Fibroblast of lung (primary cell): ENCODE measurements around the gene TRANK1. TPM values are rescaled to one million over a fixed set of nuclear protein-coding genes. Genes with fewer than 3 reads are reported as not detected.

Experiments used
- DNase-seq, 2 donors: peaks; one replicate each; pipeline versions ENCODE4 v3.0.0 to v3.0.0-alpha.2; 2010; ENCODE audit warnings: low read depth in 2 of 2
- H2AFZ ChIP-seq: 2 replicates; pipeline ENCODE4 v1.5.1; 2012; ENCODE audit warnings: low read length, control low read depth, inconsistent platforms
- H3K27ac ChIP-seq: 2 replicates; pipeline ENCODE4 v1.5.1; 2011; ENCODE audit warnings: low read length, control low read depth; ENCODE audit not compliant: insufficient read depth
- H3K27me3 ChIP-seq: 2 replicates; pipeline ENCODE4 v1.5.1; 2011; ENCODE audit warnings: mild to moderate bottlenecking, low read length; ENCODE audit not compliant: control insufficient read depth, insufficient read depth
- H3K36me3 ChIP-seq: 2 replicates; pipeline ENCODE4 v1.5.1; 2011; ENCODE audit warnings: low read length; ENCODE audit not compliant: control insufficient read depth, insufficient read depth
- H3K4me1 ChIP-seq: 2 replicates; pipeline ENCODE4 v1.5.1; 2011; ENCODE audit warnings: low read length; ENCODE audit not compliant: control insufficient read depth, insufficient read depth; ENCODE audit errors: extremely low read depth
- H3K4me2 ChIP-seq: 2 replicates; pipeline ENCODE4 v1.5.1; 2011; ENCODE audit warnings: low read length, control low read depth; ENCODE audit not compliant: insufficient read depth; ENCODE audit errors: extremely low read depth
- H3K4me3 ChIP-seq, 4 experiments: fragments of 200-600 bp in 1 of 4; sonication (generic) in 1 of 4; replicated peaks in 1 of 4; 2 replicates each; pipeline ENCODE4 v1.5.1; 2011 to 2016; ENCODE audit warnings: low read length in 4 of 4, low read depth in 3 of 4, mild to moderate bottlenecking in 3 of 4, control low read depth in 2 of 4, inconsistent platforms in 1 of 4, mixed read lengths in 1 of 4; ENCODE audit not compliant: insufficient read depth in 1 of 4; ENCODE audit errors: control extremely low read depth in 1 of 4
- H3K79me2 ChIP-seq: 2 replicates; pipeline ENCODE4 v1.5.1; 2012; ENCODE audit warnings: mild to moderate bottlenecking, low read length, inconsistent platforms; ENCODE audit not compliant: control insufficient read depth, insufficient read depth
- H3K9ac ChIP-seq: 2 replicates; pipeline ENCODE4 v1.5.1; 2011; ENCODE audit warnings: mild to moderate bottlenecking, low read length, control low read depth; ENCODE audit not compliant: insufficient read depth
- H3K9me3 ChIP-seq: 2 replicates; pipeline ENCODE4 v1.5.1; 2012; ENCODE audit warnings: low read depth, low read length; ENCODE audit not compliant: control insufficient read depth, insufficient read depth
- H4K20me1 ChIP-seq: 2 replicates; pipeline ENCODE4 v1.5.1; 2011; ENCODE audit warnings: low read length; ENCODE audit not compliant: control insufficient read depth, insufficient read depth; ENCODE audit errors: extremely low read depth
- CTCF ChIP-seq, 2 donors: IDR thresholded peaks in 1 of 2; conservative IDR thresholded peaks in 1 of 2; 1 replicate in 1 of 2; 2 replicates in 1 of 2; pipeline ENCODE4 v1.5.1; 2011 to 2012; ENCODE audit warnings: low read length in 2 of 2, control low read depth in 1 of 2, inconsistent platforms in 1 of 2, low read depth in 1 of 2, mild to moderate bottlenecking in 1 of 2
- EZH2 ChIP-seq: IDR thresholded peaks from 2 replicates; pipeline ENCODE4 v1.5.1; 2012; ENCODE audit warnings: low read length, control low read depth, mild to moderate bottlenecking; ENCODE audit errors: missing control alignments
- polyA plus RNA-seq, 2 donors: library from polyadenylated mRNA; depleted of rRNA in 1 of 2; stranded (reverse) in 1 of 2; unstranded in 1 of 2; fragments of >200 nt; gene quantifications; 2 replicates each; pipeline ENCODE4 v1.2.1, GENCODE V29; 2011 to 2012; ENCODE audit warnings: missing spikeins in 1 of 2
- total RNA-seq: library from RNA; depleted of rRNA; stranded (reverse); fragments of >200 nt; gene quantifications from 2 replicates; pipeline ENCODE4 v1.2.1, GENCODE V29; 2014

The TRANK1 gene
- total and polyA plus RNA-seq, 2 donors (not counting 1 experiment from before 2014, with no cell fraction given), result 9.1 to 28.6 TPM

GRCh38 chr3:36923981-36924743 lies 20.7 kb downstream of the TRANK1 start:
- no peak for TF ChIP-seq EZH2
- no peak for TF ChIP-seq CTCF (conservative IDR thresholded peaks at IDR 0.05 in 1 of 2, IDR thresholded peaks at IDR 0.05 in 1 of 2; ENCODE audit: low read depth in 1 of 2, low read length in 2 of 2)
- H3K27ac ChIP-seq, result no peak overlapping the region
- H3K9me3 ChIP-seq, result no peaks in the 10 kb centered on the region
- no peak overlapping the region for H2AFZ ChIP-seq
- H3K4me3 ChIP-seq, result no peak overlapping the region
- DNase-seq, result no peak
- H3K27me3 ChIP-seq, result no peaks in the 10 kb centered on the region
- H3K36me3 ChIP-seq, result no peaks in the 10 kb centered on the region
- no peaks in the 10 kb centered on the region for H3K4me1 ChIP-seq
- no peaks in the 10 kb centered on the region for H3K79me2 ChIP-seq
- no peak overlapping the region for H3K4me2 ChIP-seq
- H4K20me1 ChIP-seq, result no peaks in the 10 kb centered on the region
- H3K9ac ChIP-seq, result no peak overlapping the region

DNA sequence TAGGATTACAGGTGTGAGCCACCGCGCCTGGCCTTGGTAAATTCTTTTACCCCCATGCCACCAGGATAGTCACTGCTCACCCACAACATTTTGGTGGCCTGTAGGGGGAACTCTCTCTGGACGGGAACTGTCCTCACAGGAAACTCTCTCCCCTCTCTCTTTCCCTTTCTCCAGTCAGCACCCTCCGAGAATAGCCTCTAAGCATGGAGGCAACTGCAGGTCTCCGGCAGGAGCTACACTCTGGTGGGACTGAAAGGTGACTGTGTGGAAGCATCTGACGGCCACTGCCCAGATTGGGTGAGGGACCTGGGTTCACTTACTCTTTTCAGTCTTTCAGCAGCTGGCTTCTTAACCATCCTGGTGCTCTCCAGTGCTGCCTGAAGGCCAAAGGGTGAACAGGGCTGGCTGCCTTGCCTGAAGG lies 21.3 kb downstream of the TRANK1 start:
- Histone ChIP-seq H2AFZ (no peak overlapping the region), H4K20me1 (no peaks in the 10 kb centered on the region), H3K4me3 (no peak overlapping the region), H3K36me3 (no peaks in the 10 kb centered on the region), H3K9ac (no peak overlapping the region), H3K9me3 (no peaks in the 10 kb centered on the region), H3K79me2 (no peaks in the 10 kb centered on the region), H3K27me3 (no peaks in the 10 kb centered on the region), H3K27ac (no peak overlapping the region), H3K4me1 (no peaks in the 10 kb centered on the region), H3K4me2 (no peak overlapping the region)
- no peak for TF ChIP-seq CTCF (conservative IDR thresholded peaks at IDR 0.05 in 1 of 2, IDR thresholded peaks at IDR 0.05 in 1 of 2; ENCODE audit: low read depth in 1 of 2, low read length in 2 of 2)
- no peak for TF ChIP-seq EZH2
- no peak for DNase-seq

DNA sequence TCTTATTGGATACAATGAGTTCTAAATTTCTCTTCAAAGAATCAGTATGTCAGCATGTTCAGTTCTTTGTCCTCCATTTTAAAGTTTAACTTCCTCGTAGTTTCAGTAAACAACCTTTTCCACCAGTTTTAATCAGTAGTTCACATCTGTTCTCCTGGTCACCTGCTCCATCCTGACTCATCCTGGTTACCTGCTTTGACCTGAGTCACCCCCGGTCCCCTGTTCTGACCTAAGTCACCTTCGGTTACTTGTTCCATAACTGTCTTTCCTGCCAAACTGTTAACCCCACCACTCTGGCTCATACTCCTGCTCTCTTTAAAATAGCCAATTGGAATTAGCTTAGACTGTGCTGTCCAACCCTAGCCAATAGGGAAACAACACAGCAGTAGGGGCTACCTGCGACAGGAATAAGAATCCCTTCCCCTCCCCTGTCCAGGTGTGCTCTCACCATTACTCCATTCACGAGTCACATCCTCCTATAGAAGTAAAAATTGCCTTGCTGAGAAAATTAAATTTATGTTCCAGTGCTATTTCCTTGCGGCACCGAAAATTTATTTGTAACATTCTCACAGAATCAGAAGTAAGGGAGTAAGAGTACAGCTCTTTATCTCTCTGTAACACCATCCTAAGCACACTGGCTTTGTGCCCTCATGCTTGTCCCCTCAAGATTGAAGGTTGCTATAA lies 23.8 kb downstream of the TRANK1 start:
- no peaks in the 10 kb centered on the region for H3K27me3 ChIP-seq
- no peaks in the 10 kb centered on the region for H4K20me1 ChIP-seq
- no peak for DNase-seq
- no peaks in the 10 kb centered on the region for H3K9me3 ChIP-seq
- no peak overlapping the region for H3K27ac ChIP-seq
- H3K79me2 ChIP-seq, result no peaks in the 10 kb centered on the region
- H3K4me3 ChIP-seq, result no peak overlapping the region
- no peak overlapping the region for H2AFZ ChIP-seq
- TF ChIP-seq EZH2, result no peak
- TF ChIP-seq CTCF (conservative IDR thresholded peaks at IDR 0.05 in 1 of 2, IDR thresholded peaks at IDR 0.05 in 1 of 2; ENCODE audit: low read depth in 1 of 2, low read length in 2 of 2), result no peak
- H3K9ac ChIP-seq, result no peak overlapping the region
- no peaks in the 10 kb centered on the region for H3K4me1 ChIP-seq
- no peak overlapping the region for H3K4me2 ChIP-seq
- no peaks in the 10 kb centered on the region for H3K36me3 ChIP-seq
